A549 (cell line): ENCODE results near the gene TUBG2.

Source experiments
- BCL3 ChIP-seq: fragments of >200 bp; sonication (Bioruptor Twin); formaldehyde crosslinking; IDR thresholded peaks from 3 replicates; pipeline ENCODE4 v1.6.1; 2016
- CTCF ChIP-seq: fragments of >200 bp; sonication (Bioruptor Twin); formaldehyde crosslinking; IDR thresholded peaks from 3 replicates; pipeline ENCODE4 v1.5.1; 2016
- EHF ChIP-seq: fragments of 250-450 bp; sonication (Bioruptor Pico); IDR thresholded peaks from 2 replicates; pipeline ENCODE4 v1.5.0; 2020; ENCODE audit warnings: mild to moderate bottlenecking
- EP300 ChIP-seq, 2 experiments: fragments of >200 bp; sonication (Bioruptor Twin); formaldehyde crosslinking; IDR thresholded peaks; 2 replicates in 1 of 2; 3 replicates in 1 of 2; pipeline ENCODE4 v1.6.1; 2016 to 2017
- JUN ChIP-seq, 2 experiments: fragments of >200 bp; sonication (Bioruptor Twin); formaldehyde crosslinking; IDR thresholded peaks; 2 replicates in 1 of 2; 3 replicates in 1 of 2; pipeline ENCODE4 v1.6.1; 2016 to 2017
- NPAS2 ChIP-seq: fragments of 250-450 bp; sonication (Bioruptor Pico); IDR thresholded peaks from 2 replicates; pipeline ENCODE4 v1.8.0; 2022; ENCODE audit warnings: mild to moderate bottlenecking, moderate library complexity, borderline replicate concordance
- POLR2A ChIP-seq: IDR thresholded peaks from 2 replicates; pipeline ENCODE4 v1.6.1; 2012; ENCODE audit warnings: mild to moderate bottlenecking, low read length
- REST ChIP-seq: fragments of 200-600 bp; sonication (generic); IDR thresholded peaks from 2 replicates; pipeline ENCODE4 v1.6.1; 2016; ENCODE audit warnings: antibody characterized with exemption, mild to moderate bottlenecking, moderate library complexity
- RNF2 ChIP-seq: fragments of 200-600 bp; sonication (generic); IDR thresholded peaks from 2 replicates; pipeline ENCODE4 v1.6.1; 2016; ENCODE audit warnings: low read depth, mild to moderate bottlenecking, antibody characterized with exemption, moderate library complexity, borderline replicate concordance

DNA sequence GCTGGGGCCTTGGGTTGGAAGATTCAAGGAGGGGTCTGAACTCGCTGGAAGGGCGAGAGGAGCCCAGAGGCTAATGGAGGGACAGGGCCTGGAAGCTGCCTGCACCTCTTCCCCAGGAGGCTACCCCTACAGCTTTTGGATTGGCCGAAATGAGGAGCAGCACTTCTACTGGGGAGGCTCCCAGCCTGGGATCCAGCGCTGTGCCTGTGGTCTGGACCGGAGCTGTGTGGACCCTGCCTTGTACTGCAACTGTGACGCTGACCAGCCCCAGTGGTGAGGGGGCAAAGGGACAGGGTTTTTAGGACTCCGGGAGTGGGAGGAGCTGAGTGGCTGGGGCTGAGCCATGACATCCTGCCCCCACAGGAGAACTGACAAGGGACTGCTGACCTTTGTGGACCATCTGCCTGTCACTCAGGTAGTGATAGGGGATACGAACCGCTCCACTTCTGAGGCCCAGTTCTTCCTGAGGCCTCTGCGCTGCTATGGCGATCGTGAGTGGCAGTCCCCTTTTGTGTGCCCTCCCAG is 32.0 kb downstream of the TUBG2 start:
- TF ChIP-seq CTCF, result no peak
- TF ChIP-seq RNF2, result no peak
- TF ChIP-seq REST, result no peak
- TF ChIP-seq POLR2A, result no peak
- TF ChIP-seq JUN (IDR thresholded peaks at IDR 0.05), result no peak
- no peak for TF ChIP-seq BCL3
- no peak for TF ChIP-seq NPAS2 (CRISPR knock-in tag)
- no peak for TF ChIP-seq EHF (CRISPR knock-in tag)
- no peak for TF ChIP-seq EP300 (IDR thresholded peaks at IDR 0.05)
